ENCODE results near the gene FAM53A.

GRCh38 chr4:1675136-1675801 lies 8.8 kb downstream of the FAM53A start:
- no peak for TF ChIP-seq CTCF (IDR thresholded peaks at IDR 0.05)
- TF ChIP-seq EP300 (IDR thresholded peaks at IDR 0.05): no peak
